ENCODE data around the gene MGLL.

Gene MGLL

GRCh38 chr3:127783166-127783565 lies 39.1 kb downstream of the MGLL start:
- no peak overlapping the region for H3K4me3 ChIP-seq (replicated peaks; ENCODE audit: insufficient read depth, low read length)
- no peak for DNase-seq (ENCODE audit: low read depth in 1 of 2, low spot score in 1 of 2)
- no peak for TF ChIP-seq POLR2AphosphoS5 (IDR thresholded peaks at IDR 0.05; ENCODE audit: low read depth)
- H3K27ac ChIP-seq (replicated peaks): no peak overlapping the region
- no peaks in the 10 kb centered on the region for H3K27me3 ChIP-seq (ENCODE audit: insufficient read depth, poor library complexity, severe bottlenecking)

DNA sequence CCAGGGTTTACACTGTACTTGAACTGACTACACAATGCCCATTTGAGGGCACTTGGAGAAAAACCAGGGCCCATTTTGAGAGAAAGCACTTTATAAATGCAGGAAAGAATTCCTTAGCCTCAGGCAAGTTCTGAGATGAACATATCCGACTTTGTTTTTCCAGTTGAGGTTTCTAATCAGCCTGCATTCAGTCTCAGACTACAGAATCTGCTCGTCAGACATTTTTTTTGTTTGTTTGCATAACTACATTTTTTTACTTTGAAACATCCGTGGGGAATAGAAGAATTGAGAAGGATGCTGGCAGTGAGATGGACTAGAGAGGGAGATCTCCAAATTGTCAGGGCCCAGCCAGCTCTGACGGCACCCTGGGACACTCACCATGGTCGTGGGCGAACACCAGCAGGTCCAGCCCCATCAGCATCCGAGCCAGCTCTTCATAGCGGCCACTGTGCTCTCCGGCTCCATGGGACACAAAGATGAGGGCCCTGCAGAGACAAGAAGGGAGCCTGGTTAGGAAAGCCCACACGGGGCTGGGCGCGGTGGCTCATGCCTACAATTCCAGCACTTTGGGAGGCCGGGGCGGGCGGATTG lies 40.8 kb downstream of the MGLL start:
- TF ChIP-seq POLR2AphosphoS5 (IDR thresholded peaks at IDR 0.05; ENCODE audit: low read depth) (no peak), GABPA (IDR thresholded peaks at IDR 0.05; ENCODE audit: low read depth) (no peak), SPI1 (IDR thresholded peaks at IDR 0.05; ENCODE audit: borderline replicate concordance, low read depth) (no peak), REST (IDR thresholded peaks at IDR 0.05; ENCODE audit: insufficient replicate concordance, low read depth) (no peak), CTCF (IDR thresholded peaks at IDR 0.05; ENCODE audit: insufficient read depth, low read length) (no peak)
- DNase-seq (ENCODE audit: low read depth in 1 of 2, low spot score in 1 of 2): no peak
- peak overlapping the region; percentile 42 for H3K27ac ChIP-seq (replicated peaks)
- no peaks in the 10 kb centered on the region for H3K27me3 ChIP-seq (ENCODE audit: insufficient read depth, poor library complexity, severe bottlenecking)
- no peak overlapping the region for H3K4me3 ChIP-seq (replicated peaks; ENCODE audit: insufficient read depth, low read length)

- no peak for DNase-seq (ENCODE audit: low read depth in 1 of 2, low spot score in 1 of 2)
- Histone ChIP-seq H3K4me3 (replicated peaks; ENCODE audit: insufficient read depth, low read length) (no peak overlapping the region), H3K27ac (replicated peaks) (peak overlapping the region; percentile 42), H3K27me3 (ENCODE audit: insufficient read depth, poor library complexity, severe bottlenecking) (no peaks in the 10 kb centered on the region)
- TF ChIP-seq GABPA (IDR thresholded peaks at IDR 0.05; ENCODE audit: low read depth) (no peak), SPI1 (IDR thresholded peaks at IDR 0.05; ENCODE audit: borderline replicate concordance, low read depth) (no peak), POLR2AphosphoS5 (IDR thresholded peaks at IDR 0.05; ENCODE audit: low read depth) (no peak), CTCF (IDR thresholded peaks at IDR 0.05; ENCODE audit: insufficient read depth, low read length) (no peak), REST (IDR thresholded peaks at IDR 0.05; ENCODE audit: insufficient replicate concordance, low read depth) (no peak)
These were observed 41.5 kb downstream of the MGLL start for GRCh38 chr3:127780536-127781400.

GRCh38 chr3:127779747-127780146 lies 42.6 kb downstream of the MGLL start:
- no peak for TF ChIP-seq REST (IDR thresholded peaks at IDR 0.05; ENCODE audit: insufficient replicate concordance, low read depth)
- TF ChIP-seq GABPA (IDR thresholded peaks at IDR 0.05; ENCODE audit: low read depth): no peak
- no peak for TF ChIP-seq POLR2AphosphoS5 (IDR thresholded peaks at IDR 0.05; ENCODE audit: low read depth)
- no peak for TF ChIP-seq CTCF (IDR thresholded peaks at IDR 0.05; ENCODE audit: insufficient read depth, low read length)
- TF ChIP-seq SPI1 (IDR thresholded peaks at IDR 0.05; ENCODE audit: borderline replicate concordance, low read depth): no peak
- Histone ChIP-seq H3K27me3 (ENCODE audit: insufficient read depth, poor library complexity, severe bottlenecking) (no peaks in the 10 kb centered on the region), H3K4me3 (replicated peaks; ENCODE audit: insufficient read depth, low read length) (no peak overlapping the region), H3K27ac (replicated peaks) (peak overlapping the region; percentile 42)
- peak in 1 of 2 experiments; percentile 73 for DNase-seq (ENCODE audit: low read depth in 1 of 2, low spot score in 1 of 2)

Data from HL-60 (cell line).